ENCODE measurements around the gene DENND2D. TPM values are rescaled to one million over a fixed set of nuclear protein-coding genes. Genes with fewer than 3 reads are reported as not detected.

Gene DENND2D
- total RNA-seq, 1 experiment from 2014 or later: 2.1 TPM

DNA sequence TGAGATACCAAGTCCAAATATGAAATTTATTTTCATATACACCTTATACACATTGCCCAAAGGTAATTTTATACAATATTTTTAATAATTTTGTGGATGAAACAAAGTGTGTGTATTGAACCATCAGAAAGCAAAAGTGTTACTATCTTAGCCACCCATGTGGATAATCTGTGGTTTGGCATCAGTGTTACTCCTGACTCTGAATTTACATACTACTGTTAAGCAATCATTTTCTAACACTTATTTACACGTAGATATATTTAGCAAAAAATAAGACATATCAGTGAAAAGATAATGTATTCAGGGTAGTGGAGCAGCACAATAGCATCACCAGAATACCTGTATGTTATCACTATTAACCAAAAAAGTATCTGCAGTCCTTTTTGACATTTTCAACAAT is 23.8 kb downstream of the DENND2D start:
- Mint-ChIP-seq H3K4me1 (no peaks in the 10 kb centered on the region), H3K4me3 (no peak overlapping the region), H3K27ac (no peak overlapping the region), H3K27me3 (ENCODE audit: low read depth) (no peaks in the 10 kb centered on the region), H3K36me3 (peaks cover 9% of the 10 kb centered on the region), H3K9me3 (no peaks in the 10 kb centered on the region)
- DNase-seq (ENCODE audit: low spot score) (no peak), ATAC-seq (no peak)
- ChIA-PET POLR2A (no interaction called here), CTCF (no interaction called here)
- TF ChIP-seq USF1 (CRISPR knock-in tag; IDR thresholded peaks at IDR 0.05) (no peak), JAZF1 (CRISPR knock-in tag; IDR thresholded peaks at IDR 0.05) (no peak), ATF3 (CRISPR knock-in tag; conservative IDR thresholded peaks at IDR 0.05) (no peak), IRF2 (CRISPR knock-in tag; IDR thresholded peaks at IDR 0.05; ENCODE audit: borderline replicate concordance, low read depth) (no peak), ZBTB21 (CRISPR knock-in tag; IDR thresholded peaks at IDR 0.05; ENCODE audit: borderline replicate concordance) (no peak), FOXP4 (CRISPR knock-in tag; IDR thresholded peaks at IDR 0.05) (no peak), FOXK1 (CRISPR knock-in tag; IDR thresholded peaks at IDR 0.05) (no peak), PREB (CRISPR knock-in tag; IDR thresholded peaks at IDR 0.05; ENCODE audit: borderline replicate concordance) (no peak), GTF2I (CRISPR knock-in tag; conservative IDR thresholded peaks at IDR 0.05) (no peak), RELA (CRISPR knock-in tag; IDR thresholded peaks at IDR 0.05; ENCODE audit: borderline replicate concordance) (no peak), NR3C1 (CRISPR knock-in tag; conservative IDR thresholded peaks at IDR 0.05; ENCODE audit: low read depth) (no peak), ZNF281 (CRISPR knock-in tag; IDR thresholded peaks at IDR 0.05) (no peak), ZNF121 (CRISPR knock-in tag; IDR thresholded peaks at IDR 0.05) (no peak), SOX15 (CRISPR knock-in tag; IDR thresholded peaks at IDR 0.05) (no peak), ZNF423 (CRISPR knock-in tag; IDR thresholded peaks at IDR 0.05) (no peak)
- TF ChIP-seq, protein P1, sequence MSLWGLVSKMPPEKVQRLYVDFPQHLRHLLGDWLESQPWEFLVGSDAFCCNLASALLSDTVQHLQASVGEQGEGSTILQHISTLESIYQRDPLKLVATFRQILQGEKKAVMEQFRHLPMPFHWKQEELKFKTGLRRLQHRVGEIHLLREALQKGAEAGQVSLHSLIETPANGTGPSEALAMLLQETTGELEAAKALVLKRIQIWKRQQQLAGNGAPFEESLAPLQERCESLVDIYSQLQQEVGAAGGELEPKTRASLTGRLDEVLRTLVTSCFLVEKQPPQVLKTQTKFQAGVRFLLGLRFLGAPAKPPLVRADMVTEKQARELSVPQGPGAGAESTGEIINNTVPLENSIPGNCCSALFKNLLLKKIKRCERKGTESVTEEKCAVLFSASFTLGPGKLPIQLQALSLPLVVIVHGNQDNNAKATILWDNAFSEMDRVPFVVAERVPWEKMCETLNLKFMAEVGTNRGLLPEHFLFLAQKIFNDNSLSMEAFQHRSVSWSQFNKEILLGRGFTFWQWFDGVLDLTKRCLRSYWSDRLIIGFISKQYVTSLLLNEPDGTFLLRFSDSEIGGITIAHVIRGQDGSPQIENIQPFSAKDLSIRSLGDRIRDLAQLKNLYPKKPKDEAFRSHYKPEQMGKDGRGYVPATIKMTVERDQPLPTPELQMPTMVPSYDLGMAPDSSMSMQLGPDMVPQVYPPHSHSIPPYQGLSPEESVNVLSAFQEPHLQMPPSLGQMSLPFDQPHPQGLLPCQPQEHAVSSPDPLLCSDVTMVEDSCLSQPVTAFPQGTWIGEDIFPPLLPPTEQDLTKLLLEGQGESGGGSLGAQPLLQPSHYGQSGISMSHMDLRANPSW (CRISPR knock-in tag; conservative IDR thresholded peaks at IDR 0.05; ENCODE audit: low read depth): no peak
- TF ChIP-seq, protein P2, sequence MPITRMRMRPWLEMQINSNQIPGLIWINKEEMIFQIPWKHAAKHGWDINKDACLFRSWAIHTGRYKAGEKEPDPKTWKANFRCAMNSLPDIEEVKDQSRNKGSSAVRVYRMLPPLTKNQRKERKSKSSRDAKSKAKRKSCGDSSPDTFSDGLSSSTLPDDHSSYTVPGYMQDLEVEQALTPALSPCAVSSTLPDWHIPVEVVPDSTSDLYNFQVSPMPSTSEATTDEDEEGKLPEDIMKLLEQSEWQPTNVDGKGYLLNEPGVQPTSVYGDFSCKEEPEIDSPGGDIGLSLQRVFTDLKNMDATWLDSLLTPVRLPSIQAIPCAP (CRISPR knock-in tag; IDR thresholded peaks at IDR 0.05): no peak
- TF ChIP-seq, protein P3, sequence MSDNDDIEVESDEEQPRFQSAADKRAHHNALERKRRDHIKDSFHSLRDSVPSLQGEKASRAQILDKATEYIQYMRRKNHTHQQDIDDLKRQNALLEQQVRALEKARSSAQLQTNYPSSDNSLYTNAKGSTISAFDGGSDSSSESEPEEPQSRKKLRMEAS (CRISPR knock-in tag; IDR thresholded peaks at IDR 0.05): no peak
